Nephron progenitor cell (in vitro differentiated cells): Measurements from ENCODE around the gene RTN4IP1.
"Not testable (repeated sequence)": the region's sequence is repeated elsewhere in the genome, so short reads cannot be mapped to it uniquely, and the experiment has no call there.

Source experiments
- DNase-seq: peaks from one replicate; pipeline ENCODE4 v3.0.0; 2021
- H3K27ac Mint-ChIP-seq: 2 replicates; pipeline ENCODE4 v1.8.0; 2021; ENCODE audit warnings: mild to moderate bottlenecking, moderate library complexity, mixed read lengths
- H3K27me3 Mint-ChIP-seq: 2 replicates; pipeline ENCODE4 v1.8.0; 2021; ENCODE audit warnings: mild to moderate bottlenecking, low read depth, mixed read lengths; ENCODE audit not compliant: poor library complexity
- H3K36me3 Mint-ChIP-seq: 2 replicates; pipeline ENCODE4 v1.8.0; 2021; ENCODE audit warnings: low read depth, mixed read lengths
- H3K4me1 Mint-ChIP-seq: 2 replicates; pipeline ENCODE4 v1.8.0; 2021; ENCODE audit warnings: mixed read lengths
- H3K4me3 Mint-ChIP-seq: 2 replicates; pipeline ENCODE4 v1.8.0; 2021; ENCODE audit warnings: mild to moderate bottlenecking, moderate library complexity, mixed read lengths
- H3K9me3 Mint-ChIP-seq: 2 replicates; pipeline ENCODE4 v1.8.0; 2021; ENCODE audit warnings: mild to moderate bottlenecking, moderate library complexity, mixed read lengths
- TF ChIP-seq, protein P1 (sequence below): fragments of 200-600 bp; sonication (generic); IDR thresholded peaks from 2 replicates; pipeline ENCODE4 v1.5.0; 2021; ENCODE audit warnings: antibody characterized with exemption

Gene RTN4IP1

DNA sequence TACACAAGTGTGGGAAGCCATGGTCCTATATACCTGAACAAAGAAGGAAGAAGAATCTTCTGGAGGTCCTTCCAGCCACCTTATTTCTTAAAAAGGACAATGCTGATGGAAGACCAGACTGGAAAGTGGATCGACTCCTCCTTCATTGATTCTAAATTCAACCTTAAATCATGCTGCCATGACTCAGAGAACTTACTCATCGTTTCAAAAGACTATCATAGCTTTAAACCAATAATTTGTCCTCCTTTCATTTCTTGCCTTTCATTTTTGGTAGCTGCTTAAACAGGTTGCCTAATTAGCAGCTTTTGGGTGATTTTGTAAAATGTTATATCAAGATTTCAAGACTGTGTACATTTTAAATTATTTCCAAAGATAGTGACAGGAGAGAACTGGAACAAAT lies 60.8 kb downstream of the RTN4IP1 start:
- no peak for DNase-seq
- Mint-ChIP-seq H3K4me3 (no peak overlapping the region), H3K27ac (no peak overlapping the region), H3K36me3 (peaks cover 6% of the 10 kb centered on the region), H3K9me3 (no peaks in the 10 kb centered on the region), H3K27me3 (peaks cover 7% of the 10 kb centered on the region), H3K4me1 (peaks cover 7% of the 10 kb centered on the region)
- TF ChIP-seq, protein P1, sequence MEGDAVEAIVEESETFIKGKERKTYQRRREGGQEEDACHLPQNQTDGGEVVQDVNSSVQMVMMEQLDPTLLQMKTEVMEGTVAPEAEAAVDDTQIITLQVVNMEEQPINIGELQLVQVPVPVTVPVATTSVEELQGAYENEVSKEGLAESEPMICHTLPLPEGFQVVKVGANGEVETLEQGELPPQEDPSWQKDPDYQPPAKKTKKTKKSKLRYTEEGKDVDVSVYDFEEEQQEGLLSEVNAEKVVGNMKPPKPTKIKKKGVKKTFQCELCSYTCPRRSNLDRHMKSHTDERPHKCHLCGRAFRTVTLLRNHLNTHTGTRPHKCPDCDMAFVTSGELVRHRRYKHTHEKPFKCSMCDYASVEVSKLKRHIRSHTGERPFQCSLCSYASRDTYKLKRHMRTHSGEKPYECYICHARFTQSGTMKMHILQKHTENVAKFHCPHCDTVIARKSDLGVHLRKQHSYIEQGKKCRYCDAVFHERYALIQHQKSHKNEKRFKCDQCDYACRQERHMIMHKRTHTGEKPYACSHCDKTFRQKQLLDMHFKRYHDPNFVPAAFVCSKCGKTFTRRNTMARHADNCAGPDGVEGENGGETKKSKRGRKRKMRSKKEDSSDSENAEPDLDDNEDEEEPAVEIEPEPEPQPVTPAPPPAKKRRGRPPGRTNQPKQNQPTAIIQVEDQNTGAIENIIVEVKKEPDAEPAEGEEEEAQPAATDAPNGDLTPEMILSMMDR = no peak

DNA sequence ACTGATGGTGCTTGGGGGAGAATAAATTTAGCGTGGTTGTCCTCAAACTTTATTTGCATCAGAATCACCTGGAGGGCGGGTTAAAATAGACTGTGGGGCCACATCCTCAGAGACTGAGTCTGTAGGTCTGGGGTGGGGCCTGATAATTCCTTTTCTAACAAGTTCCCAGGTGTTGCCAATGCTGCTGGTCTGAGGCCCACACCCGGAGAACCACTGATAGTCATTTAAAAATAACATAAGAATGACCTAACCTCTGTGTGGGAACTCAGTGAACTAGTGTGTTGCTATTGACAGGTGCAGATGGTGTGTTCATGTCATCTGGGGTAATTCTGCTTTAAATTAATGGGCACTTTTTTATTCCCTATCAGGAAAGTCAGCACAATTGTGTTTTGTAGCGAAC lies 64.8 kb downstream of the RTN4IP1 start:
- Mint-ChIP-seq H3K36me3 (no peaks in the 10 kb centered on the region), H3K4me1 (peaks cover 13% of the 10 kb centered on the region), H3K9me3 (no peaks in the 10 kb centered on the region), H3K27me3 (peaks cover 7% of the 10 kb centered on the region), H3K4me3 (no peak overlapping the region), H3K27ac (no peak overlapping the region)
- DNase-seq = no peak
- TF ChIP-seq, protein P1 = no peak

DNA sequence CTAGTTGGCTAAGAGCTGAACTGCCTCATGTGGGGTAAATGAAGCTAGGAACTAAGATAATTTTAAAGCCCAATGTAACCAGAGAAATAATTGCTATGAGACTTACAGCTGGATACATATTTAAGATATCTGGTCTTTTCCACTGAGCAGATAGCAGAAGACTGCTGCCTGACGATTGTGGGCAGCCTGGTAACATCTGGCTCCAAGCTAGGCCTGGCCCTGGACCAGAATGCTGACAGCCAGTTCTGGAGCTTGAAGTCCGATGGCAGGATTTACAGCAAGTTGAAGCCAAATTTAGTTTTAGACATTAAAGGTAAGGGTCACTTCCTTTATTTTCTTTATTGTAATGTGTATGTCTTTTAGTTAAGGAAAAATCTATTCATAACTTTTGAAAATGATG lies 65.7 kb downstream of the RTN4IP1 start:
- H3K4me3 Mint-ChIP-seq = no peak overlapping the region
- no peak overlapping the region for H3K27ac Mint-ChIP-seq
- no peaks in the 10 kb centered on the region for H3K36me3 Mint-ChIP-seq
- H3K4me1 Mint-ChIP-seq = peaks cover 13% of the 10 kb centered on the region
- TF ChIP-seq, protein P1 = no peak
- no peak for DNase-seq
- no peaks in the 10 kb centered on the region for H3K9me3 Mint-ChIP-seq
- peaks cover 7% of the 10 kb centered on the region for H3K27me3 Mint-ChIP-seq

DNA sequence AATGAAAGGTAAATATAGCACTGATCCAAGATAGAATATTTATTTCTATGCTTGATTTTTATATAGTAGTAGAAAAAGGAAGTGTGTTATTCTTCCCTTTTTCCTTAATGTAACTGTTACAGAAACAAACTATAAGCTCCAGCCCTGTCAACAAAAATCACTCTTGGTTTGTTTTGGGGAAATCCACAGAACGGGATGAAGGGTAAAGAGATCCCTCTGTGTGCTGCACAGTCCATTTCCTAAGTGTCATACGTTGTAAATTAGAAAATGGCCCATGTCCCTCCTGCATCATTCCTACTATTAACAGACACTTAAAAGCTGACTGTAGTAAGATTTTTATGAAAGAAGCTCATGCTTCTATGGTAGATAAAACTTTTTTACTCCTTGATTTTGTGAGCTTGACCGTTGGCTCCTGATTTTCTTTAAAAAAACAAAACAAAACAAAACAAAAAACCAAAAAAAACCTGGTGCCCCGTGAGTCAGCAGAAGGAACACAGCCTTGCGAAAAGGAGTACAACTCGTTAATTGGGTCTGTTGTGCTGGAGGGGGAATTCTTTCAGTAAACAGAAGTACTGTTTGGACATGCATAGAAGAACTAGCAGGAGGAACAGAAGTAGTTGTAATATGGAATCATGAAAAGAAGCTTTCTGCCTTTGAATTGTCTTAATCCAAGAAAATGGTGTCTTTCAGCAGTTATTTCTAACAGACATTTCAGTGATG lies 67.5 kb downstream of the RTN4IP1 start:
- TF ChIP-seq, protein P1 = no peak
- Mint-ChIP-seq H3K27me3 (peaks cover 3% of the 10 kb centered on the region), H3K4me3 (no peak overlapping the region), H3K36me3 (no peaks in the 10 kb centered on the region), H3K9me3 (no peaks in the 10 kb centered on the region), H3K27ac (no peak overlapping the region), H3K4me1 (peaks cover 13% of the 10 kb centered on the region)
- DNase-seq = no peak

GRCh38 chr6:106560996-106561685 lies 68.2 kb downstream of the RTN4IP1 start:
- no peak overlapping the region for H3K4me3 Mint-ChIP-seq
- no peaks in the 10 kb centered on the region for H3K9me3 Mint-ChIP-seq
- no peaks in the 10 kb centered on the region for H3K27me3 Mint-ChIP-seq
- H3K36me3 Mint-ChIP-seq = no peaks in the 10 kb centered on the region
- DNase-seq = no peak
- H3K4me1 Mint-ChIP-seq = peaks cover 13% of the 10 kb centered on the region
- TF ChIP-seq, protein P1 = no peak
- H3K27ac Mint-ChIP-seq = no peak overlapping the region

DNA sequence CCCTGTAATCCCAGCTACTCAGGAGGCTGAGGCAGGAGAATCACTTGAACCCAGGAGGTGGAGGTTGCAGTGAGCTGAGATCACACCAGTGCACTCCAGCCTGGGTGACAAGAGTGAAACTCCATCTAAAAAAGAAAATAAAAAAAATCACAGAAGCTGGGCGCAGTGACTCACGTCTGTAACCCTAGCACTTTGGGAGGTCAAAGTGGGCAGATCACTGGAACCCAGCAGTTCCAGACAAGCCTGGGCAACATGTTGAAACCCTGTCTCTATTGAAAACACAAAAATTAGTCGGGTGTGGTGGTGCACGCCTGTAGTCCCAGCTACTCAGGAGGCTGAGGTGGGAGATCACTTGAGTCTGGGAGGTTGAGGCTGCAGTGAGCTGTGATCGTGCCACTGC lies 69.6 kb downstream of the RTN4IP1 start:
- not testable (repeated sequence) for H3K4me3 Mint-ChIP-seq, H3K36me3 Mint-ChIP-seq, DNase-seq, H3K9me3 Mint-ChIP-seq, H3K27me3 Mint-ChIP-seq, H3K27ac Mint-ChIP-seq
- peaks cover 13% of the 10 kb centered on the region for H3K4me1 Mint-ChIP-seq
